ENCODE data around the gene SLAIN1. TPM values are rescaled to one million over a fixed set of nuclear protein-coding genes. Genes with fewer than 3 reads are reported as not detected.

SLAIN1 gene
- polyA plus RNA-seq, 3 donors: 0.43 to 1.4 (median 0.75) TPM

DNA sequence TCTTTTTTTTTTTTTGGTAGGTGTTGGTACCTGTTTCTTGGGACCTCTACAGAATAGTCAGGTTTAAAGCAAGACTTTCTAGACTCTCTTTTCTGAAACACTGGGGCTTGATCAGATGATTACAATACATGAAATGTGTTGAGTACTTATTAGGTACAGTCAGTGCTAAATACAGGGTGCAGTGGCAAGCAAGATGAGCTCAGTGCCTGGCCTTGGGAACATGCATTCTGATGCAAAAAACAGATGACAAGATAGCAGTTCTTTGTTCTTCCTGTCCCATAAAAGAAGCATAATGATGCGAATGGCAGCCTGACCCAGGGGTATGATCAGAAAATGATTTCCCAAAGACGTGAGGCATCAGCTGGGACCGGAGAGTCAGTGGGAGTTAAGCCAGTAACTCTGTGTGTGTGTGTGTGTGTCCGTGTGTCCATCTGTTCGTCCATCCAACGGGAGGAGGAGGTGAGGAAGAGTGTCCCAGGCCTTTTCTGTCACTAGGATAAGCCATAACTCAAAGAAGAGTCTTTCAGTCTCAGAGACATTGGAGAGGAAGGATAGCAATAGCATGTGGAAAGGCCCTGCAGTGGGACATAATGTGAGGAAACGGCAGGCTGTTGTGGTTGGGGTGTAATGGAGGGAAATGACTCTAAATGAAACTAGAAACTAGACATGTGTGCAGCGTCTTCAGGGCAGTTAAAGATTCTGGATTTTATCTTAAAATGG is 32.2 kb downstream of the SLAIN1 start:
- Histone ChIP-seq H3K27ac (ENCODE audit: low read depth in 1 of 2, low read length in 2 of 2) (peak overlapping the region; percentile 3 to 47), H3K79me2 (ENCODE audit: insufficient read depth, low read length) (no peaks in the 10 kb centered on the region), H2AFZ (ENCODE audit: insufficient read depth, low read depth, low read length, poor library complexity, severe bottlenecking) (peak overlapping the region; percentile 57), H3K4me3 (replicated peaks in 1 of 3; ENCODE audit: low read depth in 2 of 3, low read length in 3 of 3) (peak overlapping the region in 1 of 3 experiments; percentile 40), H3K9me3 (replicated peaks in 1 of 2; ENCODE audit: control insufficient read depth in 1 of 2, insufficient read depth in 1 of 2, low read length in 2 of 2) (no peaks in the 10 kb centered on the region), H3K4me1 (ENCODE audit: control insufficient read depth in 1 of 2, insufficient read depth in 2 of 2, low read length in 2 of 2) (peaks cover 21 to 29% of the 10 kb centered on the region in 2 donors), H3K27me3 (ENCODE audit: control insufficient read depth in 2 of 2, insufficient read depth in 2 of 2, low read length in 2 of 2) (no peaks in the 10 kb centered on the region), H3K4me2 (replicated peaks; ENCODE audit: extremely low read depth, low read length, poor library complexity, severe bottlenecking) (peak overlapping the region; percentile 37), H4K20me1 (ENCODE audit: insufficient read depth, low read length) (no peaks in the 10 kb centered on the region), H3K9ac (ENCODE audit: insufficient read depth, low read length, poor library complexity, severe bottlenecking) (no peak overlapping the region), H3K36me3 (replicated peaks in 1 of 2; ENCODE audit: control insufficient read depth in 1 of 2, insufficient read depth in 2 of 2, low read length in 2 of 2) (no peaks in the 10 kb centered on the region)
- no peaks in the 10 kb centered on the region for H3K36me3 Mint-ChIP-seq
- peaks cover 36% of the 10 kb centered on the region for H3K4me1 Mint-ChIP-seq
- H3K27ac Mint-ChIP-seq: peak overlapping the region in 6 of 7 donors; percentile 18 to 77 (median 46)
- no peaks in the 10 kb centered on the region for H3K9me3 Mint-ChIP-seq
- intact Hi-C loops (cut with micrococcal nuclease): no loop called here
- no peak for DNase-seq
- TF ChIP-seq, protein P1, sequence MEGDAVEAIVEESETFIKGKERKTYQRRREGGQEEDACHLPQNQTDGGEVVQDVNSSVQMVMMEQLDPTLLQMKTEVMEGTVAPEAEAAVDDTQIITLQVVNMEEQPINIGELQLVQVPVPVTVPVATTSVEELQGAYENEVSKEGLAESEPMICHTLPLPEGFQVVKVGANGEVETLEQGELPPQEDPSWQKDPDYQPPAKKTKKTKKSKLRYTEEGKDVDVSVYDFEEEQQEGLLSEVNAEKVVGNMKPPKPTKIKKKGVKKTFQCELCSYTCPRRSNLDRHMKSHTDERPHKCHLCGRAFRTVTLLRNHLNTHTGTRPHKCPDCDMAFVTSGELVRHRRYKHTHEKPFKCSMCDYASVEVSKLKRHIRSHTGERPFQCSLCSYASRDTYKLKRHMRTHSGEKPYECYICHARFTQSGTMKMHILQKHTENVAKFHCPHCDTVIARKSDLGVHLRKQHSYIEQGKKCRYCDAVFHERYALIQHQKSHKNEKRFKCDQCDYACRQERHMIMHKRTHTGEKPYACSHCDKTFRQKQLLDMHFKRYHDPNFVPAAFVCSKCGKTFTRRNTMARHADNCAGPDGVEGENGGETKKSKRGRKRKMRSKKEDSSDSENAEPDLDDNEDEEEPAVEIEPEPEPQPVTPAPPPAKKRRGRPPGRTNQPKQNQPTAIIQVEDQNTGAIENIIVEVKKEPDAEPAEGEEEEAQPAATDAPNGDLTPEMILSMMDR (IDR thresholded peaks at IDR 0.05): no peak
- peak overlapping the region; percentile 25 to 56 for H3K4me3 Mint-ChIP-seq
- 67% methylated on average over 8 of the region's 8 CpGs for WGBS (ENCODE audit: insufficient coverage)
- H3K27me3 Mint-ChIP-seq (ENCODE audit: low read depth in 3 of 3): no peaks in the 10 kb centered on the region

DNA sequence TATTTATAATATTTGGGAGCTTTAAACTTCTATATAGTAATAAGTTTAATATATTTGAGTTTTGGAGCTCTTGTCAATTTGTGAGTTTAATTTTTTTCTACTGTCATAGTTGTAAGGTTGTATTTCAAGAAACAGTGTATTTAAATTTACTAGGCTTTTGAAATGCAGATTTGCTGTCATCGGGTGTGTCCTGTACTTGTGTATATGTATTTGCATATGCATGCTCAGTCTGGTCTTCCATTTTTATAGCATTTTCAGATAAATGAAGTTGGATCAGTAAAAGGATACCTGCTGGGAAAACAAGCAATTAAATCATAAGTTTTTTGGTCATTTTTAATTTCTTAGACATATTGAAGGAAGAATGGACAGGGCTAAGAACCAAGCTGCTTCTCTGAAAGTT is 33.1 kb downstream of the SLAIN1 start:
- no peaks in the 10 kb centered on the region for H3K27me3 Mint-ChIP-seq (ENCODE audit: low read depth in 3 of 3)
- no peak overlapping the region for H3K27ac ChIP-seq (ENCODE audit: low read depth in 1 of 2, low read length in 2 of 2)
- H3K9me3 ChIP-seq (replicated peaks in 1 of 2; ENCODE audit: control insufficient read depth in 1 of 2, insufficient read depth in 1 of 2, low read length in 2 of 2): no peaks in the 10 kb centered on the region
- intact Hi-C loops (cut with micrococcal nuclease): no loop called here
- H3K4me1 Mint-ChIP-seq: peaks cover 26% of the 10 kb centered on the region
- no peaks in the 10 kb centered on the region for H3K36me3 ChIP-seq (replicated peaks in 1 of 2; ENCODE audit: control insufficient read depth in 1 of 2, insufficient read depth in 2 of 2, low read length in 2 of 2)
- WGBS (ENCODE audit: insufficient coverage): no CpG with 5 or more reads among the region's 1 CpG
- no peaks in the 10 kb centered on the region for H3K79me2 ChIP-seq (ENCODE audit: insufficient read depth, low read length)
- H3K4me1 ChIP-seq (ENCODE audit: control insufficient read depth in 1 of 2, insufficient read depth in 2 of 2, low read length in 2 of 2): peaks cover 16 to 23% of the 10 kb centered on the region in 2 donors
- H3K36me3 Mint-ChIP-seq: no peaks in the 10 kb centered on the region
- no peaks in the 10 kb centered on the region for H4K20me1 ChIP-seq (ENCODE audit: insufficient read depth, low read length)
- no peaks in the 10 kb centered on the region for H3K9me3 Mint-ChIP-seq
- no peak overlapping the region for H3K9ac ChIP-seq (ENCODE audit: insufficient read depth, low read length, poor library complexity, severe bottlenecking)
- H3K27ac Mint-ChIP-seq: no peak overlapping the region
- H3K4me3 Mint-ChIP-seq: no peak overlapping the region
- DNase-seq: no peak
- H3K27me3 ChIP-seq (ENCODE audit: control insufficient read depth in 2 of 2, insufficient read depth in 2 of 2, low read length in 2 of 2): no peaks in the 10 kb centered on the region
- no peak overlapping the region for H3K4me2 ChIP-seq (replicated peaks; ENCODE audit: extremely low read depth, low read length, poor library complexity, severe bottlenecking)
- TF ChIP-seq, protein P1 (IDR thresholded peaks at IDR 0.05): no peak
- no peak overlapping the region for H3K4me3 ChIP-seq (replicated peaks in 1 of 3; ENCODE audit: low read depth in 2 of 3, low read length in 3 of 3)
- H2AFZ ChIP-seq (ENCODE audit: insufficient read depth, low read depth, low read length, poor library complexity, severe bottlenecking): no peak overlapping the region

Measured in CD14-positive monocyte (primary cell).